HepG2 (cell line): ENCODE results near the gene CCDC33.

Experiments
- CTCF ChIP-seq: sonication (generic); formaldehyde crosslinking; IDR thresholded peaks from 2 replicates; pipeline ENCODE4 v1.5.0; 2020; ENCODE audit warnings: mild to moderate bottlenecking, missing genetic modification reagents, moderate library complexity
- HMG20B ChIP-seq: conservative IDR thresholded peaks from 2 replicates; pipeline ENCODE4 v1.6.1; 2016; ENCODE audit warnings: missing genetic modification reagents, missing compliant biosample characterization
- POLR2AphosphoS5 ChIP-seq: IDR thresholded peaks from 2 replicates; pipeline ENCODE4 v1.6.1; 2012; ENCODE audit warnings: low read depth, low read length
- ZNF124 ChIP-seq: sonication (generic); formaldehyde crosslinking; IDR thresholded peaks from 2 replicates; pipeline ENCODE4 v1.4.0; 2020; ENCODE audit warnings: missing genetic modification reagents
- ZNF274 ChIP-seq: sonication (generic); formaldehyde crosslinking; IDR thresholded peaks from 2 replicates; pipeline ENCODE4 v1.5.1; 2020; ENCODE audit warnings: mild to moderate bottlenecking, missing genetic modification reagents

- TF ChIP-seq POLR2AphosphoS5 = no peak
- no peak for TF ChIP-seq ZNF124 (CRISPR knock-in tag)
- TF ChIP-seq HMG20B = no peak
- no peak for TF ChIP-seq CTCF
- no peak for TF ChIP-seq ZNF274 (CRISPR knock-in tag)
Observed at GRCh38 chr15:74207652-74208440, 28.3 kb upstream of the CCDC33 start.
